Measurements from ENCODE around the gene CDH23. TPM values are rescaled to one million over a fixed set of nuclear protein-coding genes. Genes with fewer than 3 reads are reported as not detected.

Gene CDH23
- total and polyA plus RNA-seq, 7 donors, result 1.00 to 3.8 (median 1.9) TPM

DNA sequence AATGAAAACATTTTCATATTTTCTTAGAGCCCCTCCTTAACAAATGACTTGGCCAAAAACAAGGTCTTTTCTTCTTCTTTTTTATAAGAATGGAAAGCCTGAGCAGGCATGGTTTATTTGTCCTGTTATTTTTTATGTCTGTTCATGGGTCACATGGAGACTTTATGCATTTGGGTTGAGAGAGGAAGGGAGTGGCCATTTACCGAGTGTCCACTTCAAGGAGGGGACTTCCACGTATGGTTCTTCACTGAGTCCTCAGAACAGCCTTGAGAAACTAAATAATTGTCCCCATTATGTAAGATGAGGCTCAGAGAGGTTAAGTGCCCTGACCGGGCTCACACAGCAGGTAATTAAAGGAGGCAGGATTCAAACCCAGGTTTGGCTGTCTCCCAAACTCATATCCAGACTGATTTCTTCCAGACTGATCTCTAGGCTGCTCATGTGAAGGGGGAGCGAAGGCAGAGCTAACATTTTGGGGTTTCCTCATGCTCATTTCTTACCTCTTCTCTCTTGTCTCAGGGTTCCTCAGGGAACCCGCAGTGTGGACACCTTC lies 82.2 kb downstream of the CDH23 start:
- Histone ChIP-seq H3K4me1 (peaks cover 7% of the 10 kb centered on the region), H3K9me3 (no peaks in the 10 kb centered on the region), H3K27ac (no peak overlapping the region), H3K27me3 (ENCODE audit: insufficient read depth in 3 of 3, low read length in 2 of 3) (peaks cover 0 to 2% (median 0%) of the 10 kb centered on the region in 3 donors), H3K36me3 (ENCODE audit: insufficient read depth in 1 of 2, low read depth in 1 of 2) (no peaks in the 10 kb centered on the region), H3K4me3 (no peak overlapping the region)
- no peak for DNase-seq
- intact Hi-C loops (cut with DNase I), result no loop called here
- ATAC-seq, result no peak
- TF ChIP-seq, protein P1, sequence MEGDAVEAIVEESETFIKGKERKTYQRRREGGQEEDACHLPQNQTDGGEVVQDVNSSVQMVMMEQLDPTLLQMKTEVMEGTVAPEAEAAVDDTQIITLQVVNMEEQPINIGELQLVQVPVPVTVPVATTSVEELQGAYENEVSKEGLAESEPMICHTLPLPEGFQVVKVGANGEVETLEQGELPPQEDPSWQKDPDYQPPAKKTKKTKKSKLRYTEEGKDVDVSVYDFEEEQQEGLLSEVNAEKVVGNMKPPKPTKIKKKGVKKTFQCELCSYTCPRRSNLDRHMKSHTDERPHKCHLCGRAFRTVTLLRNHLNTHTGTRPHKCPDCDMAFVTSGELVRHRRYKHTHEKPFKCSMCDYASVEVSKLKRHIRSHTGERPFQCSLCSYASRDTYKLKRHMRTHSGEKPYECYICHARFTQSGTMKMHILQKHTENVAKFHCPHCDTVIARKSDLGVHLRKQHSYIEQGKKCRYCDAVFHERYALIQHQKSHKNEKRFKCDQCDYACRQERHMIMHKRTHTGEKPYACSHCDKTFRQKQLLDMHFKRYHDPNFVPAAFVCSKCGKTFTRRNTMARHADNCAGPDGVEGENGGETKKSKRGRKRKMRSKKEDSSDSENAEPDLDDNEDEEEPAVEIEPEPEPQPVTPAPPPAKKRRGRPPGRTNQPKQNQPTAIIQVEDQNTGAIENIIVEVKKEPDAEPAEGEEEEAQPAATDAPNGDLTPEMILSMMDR (IDR thresholded peaks at IDR 0.05), result no peak
- WGBS, 3 donors, result 87 to 92% (median 88%) methylated on average over 5 of the region's 5 CpGs

DNA sequence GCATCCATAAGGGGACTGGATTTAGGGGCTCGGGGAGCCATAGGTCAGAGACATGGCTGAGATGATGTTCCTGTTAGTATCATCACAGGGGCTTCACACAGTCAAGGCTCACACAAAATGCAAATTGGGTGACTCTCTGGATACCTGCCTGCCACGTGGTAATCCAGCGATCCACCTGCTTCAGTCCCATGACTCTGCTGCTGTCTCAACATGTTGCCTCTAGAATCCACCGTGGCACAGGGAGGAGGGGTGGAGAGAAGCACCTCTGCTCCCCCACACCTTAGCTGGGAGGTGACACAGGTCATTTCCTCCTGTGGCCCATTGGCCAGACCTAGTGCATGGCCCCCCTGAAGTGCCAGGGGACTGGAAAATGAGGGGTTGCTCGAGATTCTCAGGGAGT lies 83.1 kb downstream of the CDH23 start:
- H3K27ac ChIP-seq, result no peak overlapping the region
- peaks cover 0 to 2% (median 0%) of the 10 kb centered on the region in 3 donors for H3K27me3 ChIP-seq (ENCODE audit: insufficient read depth in 3 of 3, low read length in 2 of 3)
- H3K4me1 ChIP-seq, result peaks cover 7% of the 10 kb centered on the region
- intact Hi-C loops (cut with DNase I), result no loop called here
- no peak overlapping the region for H3K4me3 ChIP-seq
- no peaks in the 10 kb centered on the region for H3K36me3 ChIP-seq (ENCODE audit: insufficient read depth in 1 of 2, low read depth in 1 of 2)
- DNase-seq (no peak), ATAC-seq (no peak)
- H3K9me3 ChIP-seq, result no peaks in the 10 kb centered on the region
- WGBS, 3 donors, result 83 to 91% (median 87%) methylated on average over 5 of the region's 5 CpGs
- TF ChIP-seq, protein P1 (IDR thresholded peaks at IDR 0.05), result no peak

DNA sequence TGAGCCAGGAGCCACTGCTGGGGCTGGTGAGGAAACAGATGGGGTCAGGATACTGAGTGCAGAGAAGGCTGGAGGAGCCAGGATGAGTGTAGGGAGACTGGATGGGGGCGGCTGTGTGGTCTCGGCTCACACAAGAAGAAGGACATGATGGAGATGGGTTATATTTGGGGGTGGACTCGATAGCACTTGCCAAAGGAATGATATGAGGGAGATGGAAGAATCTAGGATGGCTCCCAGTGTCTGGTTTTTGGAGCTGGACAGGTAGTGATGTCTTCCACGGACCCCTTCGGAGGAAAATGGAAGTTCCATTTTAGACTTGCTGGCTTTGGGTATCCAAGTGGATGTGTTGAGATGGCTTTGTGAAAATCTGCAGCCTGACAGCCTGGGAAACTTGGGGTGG lies 83.9 kb downstream of the CDH23 start:
- H3K27me3 ChIP-seq (ENCODE audit: insufficient read depth in 3 of 3, low read length in 2 of 3), result peaks cover 0 to 2% (median 0%) of the 10 kb centered on the region in 3 donors
- WGBS, 3 donors, result 83 to 88% (median 88%) methylated on average over 5 of the region's 5 CpGs
- TF ChIP-seq, protein P1 (IDR thresholded peaks at IDR 0.05), result no peak
- DNase-seq (no peak), ATAC-seq (no peak)
- no peaks in the 10 kb centered on the region for H3K36me3 ChIP-seq (ENCODE audit: insufficient read depth in 1 of 2, low read depth in 1 of 2)
- peaks cover 3% of the 10 kb centered on the region for H3K4me1 ChIP-seq
- intact Hi-C loops (cut with DNase I), result no loop called here
- H3K27ac ChIP-seq, result no peak overlapping the region
- H3K4me3 ChIP-seq, result no peak overlapping the region
- no peaks in the 10 kb centered on the region for H3K9me3 ChIP-seq

DNA sequence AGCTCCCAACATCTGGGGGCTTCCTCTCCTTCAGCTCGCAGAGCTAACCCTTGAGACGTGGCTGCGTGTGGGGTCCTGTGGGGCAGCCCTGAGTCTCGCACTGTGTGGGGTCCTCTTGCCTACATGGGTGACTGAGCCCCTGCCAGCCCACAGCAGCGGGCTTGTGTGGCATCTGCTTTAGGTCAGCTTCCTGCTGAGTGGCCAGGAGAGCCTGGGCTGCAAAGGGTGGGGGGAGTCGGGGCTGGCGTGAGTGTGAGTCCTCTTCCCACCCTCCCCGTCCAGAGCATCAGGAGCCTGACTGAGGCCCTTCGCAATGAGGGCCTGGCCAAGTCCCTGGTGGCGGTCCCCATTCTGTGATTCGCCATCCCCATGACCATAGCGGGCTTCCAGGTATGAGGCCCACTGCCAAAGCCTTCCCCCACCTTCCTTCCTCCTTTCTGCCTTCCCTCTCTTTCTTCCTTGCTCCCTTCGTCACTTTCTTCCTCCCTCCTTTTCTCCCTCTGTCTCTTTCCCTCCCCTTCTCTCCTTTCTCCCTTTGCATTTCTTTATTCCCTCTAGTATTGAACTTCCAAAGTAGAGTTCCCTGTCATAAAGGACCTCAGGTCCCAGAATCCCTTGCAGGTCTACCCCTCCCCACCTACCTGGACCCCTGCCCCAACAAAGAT lies 85.2 kb downstream of the CDH23 start:
- 89 to 91% (median 90%) methylated on average over 13 of the region's 13 CpGs for WGBS, 3 donors

More for the DNA sequence above, 85.2 kb downstream of the CDH23 start:
- DNase-seq, result no peak
- Histone ChIP-seq H3K4me3 (no peak overlapping the region), H3K27me3 (ENCODE audit: insufficient read depth in 3 of 3, low read length in 2 of 3) (peaks cover 0 to 2% (median 0%) of the 10 kb centered on the region in 3 donors), H3K36me3 (ENCODE audit: insufficient read depth in 1 of 2, low read depth in 1 of 2) (no peaks in the 10 kb centered on the region), H3K9me3 (no peaks in the 10 kb centered on the region), H3K4me1 (no peaks in the 10 kb centered on the region), H3K27ac (no peak overlapping the region)
- no peak for ATAC-seq
- TF ChIP-seq, protein P1 (IDR thresholded peaks at IDR 0.05), result no peak
- intact Hi-C loops (cut with DNase I), result no loop called here

Data from psoas muscle (tissue), 8 donors.